PC-9 (cell line): ENCODE data around the gene RAET1E.

Source experiments
- EZH2 ChIP-seq: fragments of 200-600 bp; sonication (generic); IDR thresholded peaks from 2 replicates; pipeline ENCODE4 v1.8.0; 2017; ENCODE audit warnings: antibody characterized with exemption, low read depth
- TF ChIP-seq, protein P1 (sequence below): fragments of 200-600 bp; sonication (generic); conservative IDR thresholded peaks from 2 replicates; pipeline ENCODE4 v1.6.1; 2017; ENCODE audit warnings: mixed run types, antibody characterized with exemption, mild to moderate bottlenecking, moderate library complexity

DNA sequence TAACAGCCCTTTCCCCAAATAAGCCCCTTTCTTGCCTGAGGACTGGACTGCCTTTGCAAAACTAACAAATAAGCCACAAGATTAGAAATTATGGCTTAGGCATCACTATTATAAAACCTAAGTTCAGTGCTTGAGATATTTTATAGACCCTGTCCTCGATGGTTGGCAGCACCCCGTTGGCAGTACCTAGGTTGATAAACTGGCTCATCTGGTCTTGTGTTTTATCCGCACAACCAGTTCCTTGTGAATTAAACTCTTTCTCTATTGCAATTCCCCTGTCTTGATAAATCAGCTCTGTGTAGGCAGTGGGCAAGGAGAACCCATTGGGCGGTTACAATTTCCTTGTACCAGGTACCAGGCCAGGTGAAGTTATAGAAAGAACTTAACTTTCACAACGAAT lies 40.4 kb downstream of the RAET1E start:
- TF ChIP-seq, protein P1, sequence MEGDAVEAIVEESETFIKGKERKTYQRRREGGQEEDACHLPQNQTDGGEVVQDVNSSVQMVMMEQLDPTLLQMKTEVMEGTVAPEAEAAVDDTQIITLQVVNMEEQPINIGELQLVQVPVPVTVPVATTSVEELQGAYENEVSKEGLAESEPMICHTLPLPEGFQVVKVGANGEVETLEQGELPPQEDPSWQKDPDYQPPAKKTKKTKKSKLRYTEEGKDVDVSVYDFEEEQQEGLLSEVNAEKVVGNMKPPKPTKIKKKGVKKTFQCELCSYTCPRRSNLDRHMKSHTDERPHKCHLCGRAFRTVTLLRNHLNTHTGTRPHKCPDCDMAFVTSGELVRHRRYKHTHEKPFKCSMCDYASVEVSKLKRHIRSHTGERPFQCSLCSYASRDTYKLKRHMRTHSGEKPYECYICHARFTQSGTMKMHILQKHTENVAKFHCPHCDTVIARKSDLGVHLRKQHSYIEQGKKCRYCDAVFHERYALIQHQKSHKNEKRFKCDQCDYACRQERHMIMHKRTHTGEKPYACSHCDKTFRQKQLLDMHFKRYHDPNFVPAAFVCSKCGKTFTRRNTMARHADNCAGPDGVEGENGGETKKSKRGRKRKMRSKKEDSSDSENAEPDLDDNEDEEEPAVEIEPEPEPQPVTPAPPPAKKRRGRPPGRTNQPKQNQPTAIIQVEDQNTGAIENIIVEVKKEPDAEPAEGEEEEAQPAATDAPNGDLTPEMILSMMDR: no peak
- no peak for TF ChIP-seq EZH2
